ENCODE measurements around the gene RASSF9.

Gene RASSF9

GRCh38 chr12:85843606-85844310 lies 7.5 kb upstream of the RASSF9 start:
- TF ChIP-seq CTCF (IDR thresholded peaks at IDR 0.05; ENCODE audit: unreplicated experiment in 3 of 3), result no peak
- H3K36me3 Mint-ChIP-seq (ENCODE audit: low read depth), result no peaks in the 10 kb centered on the region
- no peak overlapping the region for H3K4me3 Mint-ChIP-seq
- H3K27me3 Mint-ChIP-seq (ENCODE audit: low read depth), result no peaks in the 10 kb centered on the region
- no peaks in the 10 kb centered on the region for H3K9me3 Mint-ChIP-seq
- H3K27ac Mint-ChIP-seq, result no peak overlapping the region
- H3K4me1 Mint-ChIP-seq, result no peaks in the 10 kb centered on the region

- TF ChIP-seq CTCF (IDR thresholded peaks at IDR 0.05; ENCODE audit: unreplicated experiment in 3 of 3), result no peak
- H3K4me1 Mint-ChIP-seq, result peaks cover 30% of the 10 kb centered on the region
- no peaks in the 10 kb centered on the region for H3K9me3 Mint-ChIP-seq
- peak overlapping the region; percentile 78 to 92 (median 87) for H3K4me3 Mint-ChIP-seq
- no peaks in the 10 kb centered on the region for H3K36me3 Mint-ChIP-seq (ENCODE audit: low read depth)
- peak overlapping the region; percentile 92 to 97 (median 95) for H3K27ac Mint-ChIP-seq
- H3K27me3 Mint-ChIP-seq (ENCODE audit: low read depth), result no peaks in the 10 kb centered on the region
Observed at GRCh38 chr12:85835426-85836196, 598 bp downstream of the RASSF9 start.

GRCh38 chr12:85834378-85834777 lies 1.8 kb downstream of the RASSF9 start:
- TF ChIP-seq CTCF (IDR thresholded peaks at IDR 0.05; ENCODE audit: unreplicated experiment in 3 of 3), result no peak
- Mint-ChIP-seq H3K27ac (peak overlapping the region; percentile 41 to 53 (median 44)), H3K27me3 (ENCODE audit: low read depth) (no peaks in the 10 kb centered on the region), H3K36me3 (ENCODE audit: low read depth) (no peaks in the 10 kb centered on the region), H3K9me3 (no peaks in the 10 kb centered on the region), H3K4me3 (peak overlapping the region; percentile 71 to 83 (median 78)), H3K4me1 (peaks cover 30% of the 10 kb centered on the region)

GRCh38 chr12:85833579-85833978 lies 2.6 kb downstream of the RASSF9 start:
- H3K27ac Mint-ChIP-seq, result no peak overlapping the region
- H3K4me3 Mint-ChIP-seq, result peak overlapping the region in 1 of 3 experiments; percentile 41
- H3K9me3 Mint-ChIP-seq, result no peaks in the 10 kb centered on the region
- no peaks in the 10 kb centered on the region for H3K36me3 Mint-ChIP-seq (ENCODE audit: low read depth)
- H3K27me3 Mint-ChIP-seq (ENCODE audit: low read depth), result no peaks in the 10 kb centered on the region
- TF ChIP-seq CTCF (IDR thresholded peaks at IDR 0.05; ENCODE audit: unreplicated experiment in 3 of 3), result no peak
- peaks cover 30% of the 10 kb centered on the region for H3K4me1 Mint-ChIP-seq

- H3K4me3 Mint-ChIP-seq, result no peak overlapping the region
- peak overlapping the region in 1 of 3 experiments; percentile 19 for H3K27ac Mint-ChIP-seq
- no peaks in the 10 kb centered on the region for H3K9me3 Mint-ChIP-seq
- no peaks in the 10 kb centered on the region for H3K27me3 Mint-ChIP-seq (ENCODE audit: low read depth)
- no peaks in the 10 kb centered on the region for H3K36me3 Mint-ChIP-seq (ENCODE audit: low read depth)
- H3K4me1 Mint-ChIP-seq, result peaks cover 23% of the 10 kb centered on the region
- TF ChIP-seq CTCF (IDR thresholded peaks at IDR 0.05; ENCODE audit: unreplicated experiment in 3 of 3), result no peak
Observed at GRCh38 chr12:85831327-85831990, 4.8 kb downstream of the RASSF9 start.

Measured in nephron (organoid).